HG03139 (cell line): ENCODE measurements around the gene PEX14.
A peak's percentile ranks its signal among the peaks of the same experiment; 100 is the strongest.
"Not testable (repeated sequence)": the region's sequence is repeated elsewhere in the genome, so short reads cannot be mapped to it uniquely, and the experiment has no call there.

Experiments used
- ATAC-seq: cut with Tn5 transposase; IDR thresholded peaks from one replicate; pipeline ENCODE4 v1.9.1; 2021; ENCODE audit not compliant: unreplicated experiment

The PEX14 gene

GRCh38 chr1:10494418-10494753 lies 19.6 kb downstream of the PEX14 start:
- ATAC-seq = no peak

GRCh38 chr1:10494754-10495474 lies 20.2 kb downstream of the PEX14 start:
- peak; percentile 52 for ATAC-seq

- ATAC-seq = no peak
These were observed 20.7 kb downstream of the PEX14 start for GRCh38 chr1:10495475-10495817.

GRCh38 chr1:10495952-10496351 lies 21.2 kb downstream of the PEX14 start:
- no peak for ATAC-seq

- ATAC-seq = no peak
These were observed 22.4 kb downstream of the PEX14 start for GRCh38 chr1:10497109-10497508.

- no peak for ATAC-seq
These were observed 23.5 kb downstream of the PEX14 start for GRCh38 chr1:10498231-10498630.

GRCh38 chr1:10502206-10502605 lies 27.5 kb downstream of the PEX14 start:
- ATAC-seq = no peak

- ATAC-seq = no peak
These were observed 29.5 kb downstream of the PEX14 start for GRCh38 chr1:10504249-10504648.

GRCh38 chr1:10506046-10506676 lies 31.4 kb downstream of the PEX14 start:
- ATAC-seq = not testable (repeated sequence)

- no peak for ATAC-seq
These were observed 31.9 kb downstream of the PEX14 start for GRCh38 chr1:10506677-10507047.

- ATAC-seq = no peak
These were observed 32.5 kb downstream of the PEX14 start for GRCh38 chr1:10507111-10507879.

- ATAC-seq = no peak
These were observed 33.8 kb downstream of the PEX14 start for GRCh38 chr1:10508511-10508951.

- no peak for ATAC-seq
These were observed 35.2 kb downstream of the PEX14 start for GRCh38 chr1:10509809-10510509.

- ATAC-seq = peak; percentile 76
These were observed 36.1 kb downstream of the PEX14 start for GRCh38 chr1:10510520-10511493.

GRCh38 chr1:10511494-10511885 lies 36.7 kb downstream of the PEX14 start:
- no peak for ATAC-seq

GRCh38 chr1:10513199-10513598 lies 38.4 kb downstream of the PEX14 start:
- no peak for ATAC-seq

- ATAC-seq = no peak
These were observed 39.9 kb downstream of the PEX14 start for GRCh38 chr1:10514490-10515235.

- no peak for ATAC-seq
These were observed 40.7 kb downstream of the PEX14 start for GRCh38 chr1:10515301-10515975.
